KMS-11 (cell line): ENCODE results near the gene TJAP1.
"Not testable (repeated sequence)": the region's sequence is repeated elsewhere in the genome, so short reads cannot be mapped to it uniquely, and the experiment has no call there.

Source experiments
- H2AFZ ChIP-seq: fragments of 200-600 bp; sonication (generic); 2 replicates; pipeline ENCODE4 v1.6.1; 2016; ENCODE audit warnings: antibody characterized with exemption, mixed run types, low read depth
- H3K27ac ChIP-seq: fragments of 200-600 bp; sonication (generic); 2 replicates; pipeline ENCODE4 v1.6.1; 2016; ENCODE audit warnings: mild to moderate bottlenecking, mixed run types
- H3K27me3 ChIP-seq: fragments of 200-600 bp; sonication (generic); 2 replicates; pipeline ENCODE4 v1.6.1; 2017; ENCODE audit warnings: mild to moderate bottlenecking, low read depth, mixed run types, moderate library complexity; ENCODE audit not compliant: insufficient read depth
- H3K36me3 ChIP-seq: fragments of 200-600 bp; sonication (generic); 2 replicates; pipeline ENCODE4 v1.6.1; 2017; ENCODE audit warnings: mild to moderate bottlenecking, mixed run types; ENCODE audit not compliant: insufficient read depth
- H3K4me1 ChIP-seq: fragments of 200-600 bp; sonication (generic); 2 replicates; pipeline ENCODE4 v1.6.1; 2016; ENCODE audit warnings: mild to moderate bottlenecking, low read depth, mixed run types; ENCODE audit not compliant: poor library complexity, severe bottlenecking
- H3K4me2 ChIP-seq: fragments of 200-600 bp; sonication (generic); 2 replicates; pipeline ENCODE4 v1.7.0; 2016; ENCODE audit warnings: mild to moderate bottlenecking, mixed run types
- H3K4me3 ChIP-seq: fragments of 200-600 bp; sonication (generic); IDR thresholded peaks from 2 replicates; pipeline ENCODE4 v1.6.1; 2017; ENCODE audit warnings: low read depth, low read length, mixed read lengths; ENCODE audit not compliant: insufficient read depth
- H3K79me2 ChIP-seq: fragments of 200-600 bp; sonication (generic); 2 replicates; pipeline ENCODE4 v1.6.1; 2016; ENCODE audit warnings: low read depth, mixed run types; ENCODE audit not compliant: insufficient read depth
- H3K9ac ChIP-seq: fragments of 200-600 bp; sonication (generic); 2 replicates; pipeline ENCODE4 v1.6.1; 2016; ENCODE audit warnings: mild to moderate bottlenecking, mixed run types
- H4K20me1 ChIP-seq: fragments of 200-600 bp; sonication (generic); 2 replicates; pipeline ENCODE4 v1.6.1; 2016; ENCODE audit warnings: mild to moderate bottlenecking, mixed run types; ENCODE audit not compliant: insufficient read depth
- CTCF ChIP-seq: fragments of 200-600 bp; sonication (generic); conservative IDR thresholded peaks from 2 replicates; pipeline ENCODE4 v1.6.1; 2017; ENCODE audit warnings: low read depth, mild to moderate bottlenecking, antibody characterized with exemption, low read length, moderate library complexity, mixed read lengths

The TJAP1 gene

GRCh38 chr6:43495409-43495941 lies 18.1 kb downstream of the TJAP1 start:
- Histone ChIP-seq H3K36me3 (no peaks in the 10 kb centered on the region), H3K4me2 (no peak overlapping the region), H4K20me1 (no peaks in the 10 kb centered on the region), H3K9ac (no peak overlapping the region), H3K4me3 (no peak overlapping the region), H3K4me1 (peaks cover 8% of the 10 kb centered on the region), H3K27me3 (no peaks in the 10 kb centered on the region), H2AFZ (no peak overlapping the region), H3K79me2 (no peaks in the 10 kb centered on the region; the same call in 1 of the 2 replicates), H3K27ac (no peak overlapping the region)
- TF ChIP-seq CTCF, result no peak

DNA sequence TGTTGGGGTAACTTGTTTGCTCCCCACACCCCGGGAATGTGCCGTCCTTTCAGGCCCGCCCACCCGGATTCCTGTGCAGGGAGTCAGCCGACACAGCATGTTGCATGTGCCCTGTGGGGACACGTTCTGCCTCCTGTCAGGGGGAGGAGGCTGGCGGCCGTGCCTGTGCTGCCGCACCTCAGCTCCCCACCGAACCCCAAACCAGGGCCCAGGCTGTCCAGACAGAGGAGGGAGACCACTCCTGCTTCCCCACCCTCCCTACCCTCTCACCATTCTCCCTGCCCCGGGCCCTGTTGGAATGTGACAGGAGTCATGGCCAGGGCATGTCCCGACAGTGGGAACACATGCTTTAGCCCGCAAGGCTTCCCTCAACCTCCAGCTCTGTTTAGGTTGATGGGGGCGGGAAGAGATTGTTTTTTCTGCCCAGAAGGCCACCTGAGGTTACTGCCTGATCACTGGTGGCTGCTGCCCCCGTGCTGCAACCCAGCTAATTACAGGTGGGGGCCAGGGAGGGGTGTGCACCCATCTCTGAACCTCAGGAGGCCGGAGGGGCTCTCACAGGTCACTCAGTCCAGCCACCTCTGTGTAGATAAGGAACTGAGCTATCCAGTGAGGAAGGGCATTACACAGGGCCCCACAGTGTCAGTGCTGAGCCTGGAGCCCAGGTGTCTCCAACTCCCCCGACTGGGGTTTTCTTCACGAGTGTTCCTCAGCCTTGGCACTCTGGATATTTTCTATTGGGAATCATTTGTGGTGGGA lies 19.2 kb downstream of the TJAP1 start:
- TF ChIP-seq CTCF, result peak; percentile 48
- no peak overlapping the region for H3K9ac ChIP-seq
- no peaks in the 10 kb centered on the region for H3K27me3 ChIP-seq
- no peak overlapping the region for H2AFZ ChIP-seq
- H3K4me3 ChIP-seq, result no peak overlapping the region
- no peak overlapping the region for H3K4me2 ChIP-seq
- no peaks in the 10 kb centered on the region; the same call in 1 of the 2 replicates for H3K79me2 ChIP-seq
- H3K36me3 ChIP-seq, result no peaks in the 10 kb centered on the region
- H4K20me1 ChIP-seq, result no peaks in the 10 kb centered on the region
- no peak overlapping the region for H3K27ac ChIP-seq
- peaks cover 8% of the 10 kb centered on the region for H3K4me1 ChIP-seq

GRCh38 chr6:43497129-43497396 lies 19.7 kb downstream of the TJAP1 start:
- Histone ChIP-seq H3K9ac (no peak overlapping the region), H3K4me3 (no peak overlapping the region), H3K36me3 (no peaks in the 10 kb centered on the region), H3K4me2 (no peak overlapping the region), H2AFZ (no peak overlapping the region), H4K20me1 (no peaks in the 10 kb centered on the region), H3K27ac (no peak overlapping the region), H3K27me3 (no peaks in the 10 kb centered on the region), H3K79me2 (no peaks in the 10 kb centered on the region; the same call in 1 of the 2 replicates), H3K4me1 (peaks cover 8% of the 10 kb centered on the region)
- TF ChIP-seq CTCF, result no peak

DNA sequence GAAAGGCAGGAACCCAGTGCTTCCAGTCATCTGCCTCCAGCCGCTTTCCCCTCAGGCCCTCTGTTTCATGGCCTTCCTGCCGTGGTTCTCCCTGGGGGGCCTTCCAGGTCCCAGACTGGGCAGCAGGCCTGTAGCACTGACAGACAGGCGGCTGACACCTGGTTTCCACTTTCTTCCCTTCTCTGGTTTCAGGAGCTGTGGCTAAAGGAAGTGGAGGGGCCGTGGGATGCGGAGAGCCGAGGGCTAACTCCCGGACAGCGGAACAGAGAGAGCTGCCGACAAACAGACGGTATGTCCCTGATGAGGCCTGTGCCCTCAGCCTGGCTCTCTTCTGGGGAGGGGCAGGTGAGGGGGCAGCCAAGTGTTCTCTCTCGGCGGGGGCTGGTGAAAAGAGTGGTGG lies 20.3 kb downstream of the TJAP1 start:
- H3K79me2 ChIP-seq, result no peaks in the 10 kb centered on the region; the same call in 1 of the 2 replicates
- H2AFZ ChIP-seq, result no peak overlapping the region
- H3K4me2 ChIP-seq, result no peak overlapping the region
- H4K20me1 ChIP-seq, result no peaks in the 10 kb centered on the region
- TF ChIP-seq CTCF, result no peak
- no peak overlapping the region for H3K27ac ChIP-seq
- no peaks in the 10 kb centered on the region for H3K36me3 ChIP-seq
- H3K4me3 ChIP-seq, result no peak overlapping the region
- H3K9ac ChIP-seq, result no peak overlapping the region
- peaks cover 8% of the 10 kb centered on the region for H3K4me1 ChIP-seq
- H3K27me3 ChIP-seq, result no peaks in the 10 kb centered on the region

DNA sequence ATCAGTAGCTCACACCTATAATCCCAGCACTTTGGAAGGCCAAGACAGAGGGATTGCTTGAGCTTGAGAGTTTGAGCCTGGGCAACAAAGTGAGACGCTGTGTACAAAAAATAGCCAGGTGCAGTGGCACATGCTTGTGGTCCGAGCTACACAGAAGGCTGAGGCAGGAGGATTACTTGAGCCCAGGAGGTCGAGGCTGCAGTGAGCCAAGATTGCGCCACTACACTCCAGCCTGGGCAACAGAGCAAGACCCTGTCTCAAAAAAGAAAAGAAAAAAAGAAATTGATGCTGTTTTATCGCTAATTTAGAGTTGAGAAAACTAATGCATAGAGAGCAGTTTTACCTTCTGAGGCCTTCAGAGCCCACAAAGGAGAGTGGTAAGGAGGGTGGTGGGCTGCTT lies 20.9 kb downstream of the TJAP1 start:
- not testable (repeated sequence) for H3K27ac ChIP-seq, H3K27me3 ChIP-seq, H3K9ac ChIP-seq, H2AFZ ChIP-seq, H4K20me1 ChIP-seq, H3K36me3 ChIP-seq, H3K4me1 ChIP-seq, H3K4me3 ChIP-seq, H3K4me2 ChIP-seq, H3K79me2 ChIP-seq
